DMS79 treated with DMSO at 0.1 percent for 48 hours (cell line): Measurements from ENCODE around the gene CACNA1E.

Experiments
- DNase-seq: peaks from one replicate; lab custom pipeline; 2025; lab: John Stamatoyannopoulos, UW

CACNA1E gene

GRCh38 chr1:181483285-181484195, at the start of gene CACNA1E:
TSS of gene CACNA1E (plus strand) at chr1:181483517. CDS start at chr1:181483745, 228 bp downstream.
- DNase-seq, result peak; percentile 51

DNA sequence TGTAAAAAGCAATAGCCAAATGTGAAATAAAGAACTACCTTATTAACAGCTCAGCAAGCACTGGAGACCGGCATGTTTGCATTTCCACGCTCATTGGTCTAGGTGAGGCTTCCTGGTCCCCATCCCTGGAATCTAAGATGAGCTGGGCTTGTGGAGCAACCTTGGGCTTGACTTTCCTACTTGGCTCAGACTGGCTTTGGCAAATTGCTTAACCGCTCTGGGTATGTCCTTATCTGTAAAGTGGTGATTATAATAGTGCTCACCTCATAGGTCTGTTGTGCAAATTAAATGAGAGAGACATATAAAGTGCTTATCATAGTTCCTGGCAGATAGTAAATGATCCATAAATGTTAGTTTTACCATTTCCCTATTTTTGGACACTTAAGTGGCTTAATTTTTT, 49.4 kb upstream of the CACNA1E start:
- no peak for DNase-seq

DNA sequence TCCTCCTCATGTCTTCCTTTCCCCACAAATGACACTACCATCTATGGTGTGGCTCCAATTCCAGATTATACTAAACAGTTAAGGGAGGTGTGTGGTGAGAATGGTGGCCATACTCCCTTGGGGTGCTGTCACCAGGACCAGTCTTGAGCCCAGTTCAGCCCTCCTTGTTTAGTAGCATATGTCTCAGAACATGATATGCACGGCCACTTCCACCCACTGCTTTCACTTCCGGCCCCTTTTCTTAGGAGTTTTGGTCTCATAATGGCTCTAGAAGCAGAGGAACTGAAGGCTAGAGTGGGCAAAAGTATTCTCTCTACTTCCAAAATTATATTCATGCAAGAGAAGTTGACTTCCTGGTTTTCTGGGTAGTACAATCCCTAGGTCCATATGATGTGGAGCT, 45.3 kb upstream of the CACNA1E start:
- no peak for DNase-seq

- no peak for DNase-seq
Observed at GRCh38 chr1:181440510-181440909, 42.8 kb upstream of the CACNA1E start.

- no peak for DNase-seq
Observed at GRCh38 chr1:181442181-181442525, 41.2 kb upstream of the CACNA1E start.

- DNase-seq, result no peak
Observed at GRCh38 chr1:181443231-181443853, 40.0 kb upstream of the CACNA1E start.

DNA sequence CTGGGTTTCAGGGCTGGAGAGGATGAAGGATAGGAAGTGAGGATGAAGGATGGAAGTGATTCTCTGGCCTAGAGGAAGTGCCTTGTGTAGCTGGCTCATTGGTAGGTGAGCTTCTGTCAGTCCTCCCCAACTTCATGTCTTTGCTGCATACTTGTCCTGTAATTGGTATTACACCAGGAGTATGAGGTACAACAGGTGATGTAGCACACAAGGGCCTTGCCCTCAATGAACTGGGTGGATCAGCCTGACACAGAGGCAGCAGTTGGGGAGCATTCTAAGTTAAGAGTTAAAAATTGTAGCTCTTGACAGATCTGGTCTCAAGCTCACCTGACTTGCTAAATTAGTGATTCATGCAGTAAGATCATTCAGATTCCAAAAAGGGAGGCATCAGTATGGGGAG, 37.9 kb upstream of the CACNA1E start:
- no peak for DNase-seq

GRCh38 chr1:181448461-181448860, 34.9 kb upstream of the CACNA1E start:
- DNase-seq, result no peak

DNA sequence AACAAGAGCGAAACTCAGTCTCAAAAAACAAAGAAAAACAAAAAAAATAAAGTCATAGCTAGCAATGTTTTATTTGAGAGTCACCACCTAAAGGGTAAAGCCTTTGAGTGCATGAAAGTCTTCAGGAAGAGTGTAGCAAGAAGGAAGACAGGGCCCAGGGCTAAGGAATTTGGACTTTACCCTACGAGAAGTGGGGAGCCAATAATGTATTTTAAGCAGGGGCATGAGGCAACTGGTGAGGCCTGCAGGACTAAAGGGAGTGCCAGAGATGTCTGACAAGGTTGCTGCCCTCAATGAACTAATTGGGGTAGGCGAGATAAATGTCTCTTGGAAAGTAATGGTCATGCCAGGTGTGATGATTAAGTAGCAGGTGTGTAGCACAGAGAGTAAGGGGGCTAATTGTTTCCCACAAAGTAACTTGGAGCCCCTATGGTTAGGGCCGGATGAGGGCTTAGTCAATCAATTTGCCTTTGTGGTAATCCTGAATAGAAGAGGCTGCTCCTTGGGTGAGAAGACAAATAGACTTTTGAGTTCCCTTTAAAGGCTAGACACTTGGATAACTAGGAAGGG, 31.6 kb upstream of the CACNA1E start:
- no peak for DNase-seq

DNA sequence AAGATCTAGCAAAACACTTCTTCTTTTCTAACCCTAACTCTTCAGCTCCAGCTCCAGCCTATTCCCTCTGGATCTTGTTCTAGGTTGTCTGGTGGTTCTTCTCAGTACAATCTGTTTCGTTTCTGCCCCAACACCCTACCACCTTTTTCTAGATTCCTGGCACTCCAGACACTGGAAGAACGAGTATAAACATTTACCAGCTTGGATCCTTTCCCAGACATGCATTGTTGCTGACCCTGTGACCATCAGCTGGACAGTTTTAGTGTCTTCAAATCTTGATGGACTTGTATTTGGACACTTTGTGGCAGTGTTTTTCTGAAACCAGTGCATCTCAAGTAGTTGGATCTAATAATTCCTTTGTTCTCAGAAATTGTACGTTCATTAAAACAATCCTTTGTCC, 30.6 kb upstream of the CACNA1E start:
- no peak for DNase-seq

GRCh38 chr1:181453541-181454201, 29.6 kb upstream of the CACNA1E start:
- no peak for DNase-seq

- DNase-seq, result no peak
Observed at GRCh38 chr1:181456551-181456950, 26.8 kb upstream of the CACNA1E start.

GRCh38 chr1:181458419-181458818, 24.9 kb upstream of the CACNA1E start:
- no peak for DNase-seq

GRCh38 chr1:181459067-181459466, 24.2 kb upstream of the CACNA1E start:
- DNase-seq, result no peak

DNA sequence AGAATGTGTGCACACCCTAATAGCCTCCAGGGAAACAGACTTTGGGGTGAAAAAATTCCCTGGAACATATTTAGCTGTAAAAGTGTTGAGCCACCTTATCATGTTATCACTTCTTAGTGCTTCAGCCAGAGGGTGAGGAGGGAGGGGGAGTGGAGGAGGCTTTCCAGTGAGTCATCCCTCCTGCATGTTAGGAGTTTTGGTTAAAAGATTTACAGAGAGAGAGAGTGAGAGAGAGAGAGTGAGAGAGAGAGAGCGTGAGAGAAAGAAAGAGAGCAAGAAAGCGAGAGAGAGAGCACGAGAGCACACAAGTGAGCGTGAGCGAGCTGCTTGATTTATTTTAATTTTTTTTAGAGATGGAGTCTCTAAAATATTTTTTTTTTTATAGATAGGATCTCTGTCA, 13.5 kb upstream of the CACNA1E start:
- DNase-seq, result no peak

- DNase-seq, result no peak
Observed at GRCh38 chr1:181475580-181475979, 7.7 kb upstream of the CACNA1E start.

DNA sequence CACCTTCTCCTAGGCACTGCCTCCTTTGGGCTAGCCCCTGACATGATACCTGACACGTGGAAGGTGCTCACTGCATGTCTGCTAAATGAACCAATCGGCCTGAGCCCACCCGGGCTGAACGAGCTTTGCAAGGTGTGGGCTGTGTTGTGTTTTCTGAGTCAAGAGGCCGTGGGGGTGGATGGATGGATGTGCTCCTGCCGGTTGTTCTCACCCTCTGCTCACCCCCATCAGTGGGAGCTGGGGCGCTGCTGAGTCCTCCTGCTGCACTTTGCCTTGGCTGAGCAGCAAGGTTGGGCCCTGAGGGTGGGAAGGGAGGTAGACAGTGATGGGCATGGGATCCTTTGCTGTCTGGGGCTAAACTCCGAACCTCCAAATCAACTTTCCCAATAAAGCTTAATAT, 6.7 kb upstream of the CACNA1E start:
- no peak for DNase-seq

- DNase-seq, result no peak
Observed at GRCh38 chr1:181478306-181478705, 5.0 kb upstream of the CACNA1E start.

- peak; percentile 61 for DNase-seq
Observed at GRCh38 chr1:181479137-181479745, 4.1 kb upstream of the CACNA1E start.

DNA sequence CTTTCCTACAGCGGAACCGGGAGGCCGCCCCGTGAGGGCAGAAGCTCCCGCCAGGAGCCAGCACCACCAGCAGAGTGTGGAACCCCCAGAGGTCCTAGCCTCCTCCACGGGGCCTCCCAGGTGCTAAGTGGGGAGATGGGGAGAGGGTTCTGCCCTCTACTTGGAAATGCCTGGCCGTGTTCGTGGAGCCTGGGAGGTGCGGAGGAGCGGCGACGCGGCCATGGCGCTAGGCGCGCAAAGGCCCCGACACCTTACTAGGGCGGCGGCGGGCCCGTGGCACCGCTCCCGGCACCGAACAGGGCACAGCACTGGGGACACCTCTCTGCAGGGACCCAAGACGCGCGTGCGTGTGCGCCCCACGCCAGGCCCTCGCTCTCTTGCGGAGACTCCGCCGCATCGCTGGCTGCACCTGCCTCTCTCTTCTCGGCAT, 1.3 kb upstream of the CACNA1E start:
- no peak for DNase-seq

- peak; percentile 59 for DNase-seq
Observed at GRCh38 chr1:181482521-181483284, 614 bp upstream of the CACNA1E start.
